Stimulated activated CD4-positive, alpha-beta T cell treated with anti-CD3 and anti-CD28 coated beads, TNF-alpha, amount 100 ng/mL, for 1 hour (primary cell): ENCODE measurements around the gene SFMBT1.
"Not testable (repeated sequence)": the region's sequence is repeated elsewhere in the genome, so short reads cannot be mapped to it uniquely, and the experiment has no call there.

Experiments used
- DNase-seq, 3 donors: peaks; one replicate each; pipeline ENCODE4 v3.0.0-alpha.2; 2020; ENCODE audit warnings: low read depth in 3 of 3, low spot score in 1 of 3

SFMBT1 gene

GRCh38 chr3:53073553-53074365 lies 27.9 kb upstream of the SFMBT1 start:
- no peak for DNase-seq

- DNase-seq, result peak; percentile 71 to 75 (median 73)
Observed at GRCh38 chr3:53072653-53073552, 27.0 kb upstream of the SFMBT1 start.

GRCh38 chr3:53071882-53072431 lies 26.1 kb upstream of the SFMBT1 start:
- no peak for DNase-seq

- no peak for DNase-seq
Observed at GRCh38 chr3:53069422-53070068, 23.7 kb upstream of the SFMBT1 start.

DNA sequence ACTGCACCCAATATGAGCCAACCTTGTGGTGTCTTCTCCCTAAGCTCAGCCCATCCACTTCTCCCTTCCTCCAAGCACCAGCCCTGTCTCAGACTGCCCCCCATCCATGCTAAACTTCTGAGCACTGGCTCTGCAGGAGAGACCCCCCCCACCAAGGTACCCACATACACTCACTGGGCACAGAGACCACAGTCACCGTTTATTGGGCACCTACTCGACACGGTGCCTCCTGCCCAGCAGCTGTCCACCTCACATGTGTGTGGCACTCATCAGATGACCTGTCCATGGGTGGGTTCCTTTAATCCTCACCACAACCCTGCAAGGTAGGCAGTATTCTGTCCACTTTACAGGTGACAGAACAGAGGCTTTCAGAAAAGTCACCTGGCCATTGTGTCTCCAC lies 22.3 kb upstream of the SFMBT1 start:
- no peak for DNase-seq

DNA sequence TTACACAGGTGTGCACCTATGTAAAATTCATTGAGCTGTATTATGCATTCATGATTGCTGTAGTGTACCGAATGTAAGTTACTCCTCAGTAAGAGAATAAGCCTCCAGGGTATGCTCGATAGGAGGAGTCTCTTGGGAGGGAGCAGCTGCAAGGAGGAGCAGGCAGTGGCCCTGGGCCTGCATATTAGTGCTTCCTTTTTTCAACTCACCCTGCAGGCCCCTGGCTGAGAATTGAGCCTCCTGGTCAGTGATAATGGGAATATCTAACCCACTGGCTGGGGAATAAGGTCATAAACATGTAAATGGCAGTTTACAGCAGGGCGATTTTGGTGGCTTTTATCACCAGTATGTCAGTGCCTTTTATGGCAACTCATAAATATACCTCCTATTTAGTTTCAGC lies 21.7 kb upstream of the SFMBT1 start:
- DNase-seq, result no peak

GRCh38 chr3:53065841-53066480 lies 20.1 kb upstream of the SFMBT1 start:
- DNase-seq, result no peak

DNA sequence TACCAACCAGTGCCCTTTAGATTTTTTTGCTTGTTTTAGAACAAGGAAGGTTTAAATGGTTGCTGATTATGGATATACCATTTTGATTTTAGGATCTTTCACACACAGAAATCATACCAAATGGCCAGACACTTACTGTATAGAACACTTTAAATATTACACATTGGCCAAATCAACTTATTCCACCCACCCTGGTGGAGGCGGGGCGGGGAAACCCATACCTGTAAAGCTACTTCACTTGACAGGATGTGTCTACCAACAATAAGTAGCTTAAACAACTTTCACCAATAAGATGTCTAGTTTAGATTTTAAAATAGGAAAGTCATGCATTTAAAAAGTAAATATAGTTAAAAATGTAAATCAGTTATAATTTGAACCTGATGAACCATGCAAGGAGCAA lies 17.0 kb upstream of the SFMBT1 start:
- no peak for DNase-seq

DNA sequence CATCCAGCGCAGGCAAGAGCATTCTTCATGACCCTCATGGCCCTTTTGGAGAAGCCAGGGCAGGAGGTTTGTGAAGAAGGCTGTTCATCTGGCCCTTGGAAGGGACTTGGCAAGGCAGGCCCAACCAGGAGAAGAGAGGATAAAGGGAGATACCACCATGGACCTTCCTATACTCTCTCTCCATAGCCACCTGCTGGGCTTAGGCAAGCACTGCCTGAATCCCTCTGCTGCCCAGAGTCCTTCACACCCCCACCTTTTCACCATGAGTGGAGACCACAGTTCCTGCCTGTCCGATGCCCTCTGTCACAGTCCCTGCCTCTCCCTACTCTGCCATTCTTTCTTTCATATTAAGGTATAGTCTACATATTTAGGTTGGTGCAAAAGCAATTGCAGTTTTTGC lies 10.6 kb upstream of the SFMBT1 start:
- DNase-seq, result no peak

GRCh38 chr3:53054233-53054632 lies 8.4 kb upstream of the SFMBT1 start:
- DNase-seq, result not testable (repeated sequence)

- no peak for DNase-seq
Observed at GRCh38 chr3:53051929-53052328, 6.1 kb upstream of the SFMBT1 start.

GRCh38 chr3:53049987-53050386 lies 4.1 kb upstream of the SFMBT1 start:
- DNase-seq, result no peak

DNA sequence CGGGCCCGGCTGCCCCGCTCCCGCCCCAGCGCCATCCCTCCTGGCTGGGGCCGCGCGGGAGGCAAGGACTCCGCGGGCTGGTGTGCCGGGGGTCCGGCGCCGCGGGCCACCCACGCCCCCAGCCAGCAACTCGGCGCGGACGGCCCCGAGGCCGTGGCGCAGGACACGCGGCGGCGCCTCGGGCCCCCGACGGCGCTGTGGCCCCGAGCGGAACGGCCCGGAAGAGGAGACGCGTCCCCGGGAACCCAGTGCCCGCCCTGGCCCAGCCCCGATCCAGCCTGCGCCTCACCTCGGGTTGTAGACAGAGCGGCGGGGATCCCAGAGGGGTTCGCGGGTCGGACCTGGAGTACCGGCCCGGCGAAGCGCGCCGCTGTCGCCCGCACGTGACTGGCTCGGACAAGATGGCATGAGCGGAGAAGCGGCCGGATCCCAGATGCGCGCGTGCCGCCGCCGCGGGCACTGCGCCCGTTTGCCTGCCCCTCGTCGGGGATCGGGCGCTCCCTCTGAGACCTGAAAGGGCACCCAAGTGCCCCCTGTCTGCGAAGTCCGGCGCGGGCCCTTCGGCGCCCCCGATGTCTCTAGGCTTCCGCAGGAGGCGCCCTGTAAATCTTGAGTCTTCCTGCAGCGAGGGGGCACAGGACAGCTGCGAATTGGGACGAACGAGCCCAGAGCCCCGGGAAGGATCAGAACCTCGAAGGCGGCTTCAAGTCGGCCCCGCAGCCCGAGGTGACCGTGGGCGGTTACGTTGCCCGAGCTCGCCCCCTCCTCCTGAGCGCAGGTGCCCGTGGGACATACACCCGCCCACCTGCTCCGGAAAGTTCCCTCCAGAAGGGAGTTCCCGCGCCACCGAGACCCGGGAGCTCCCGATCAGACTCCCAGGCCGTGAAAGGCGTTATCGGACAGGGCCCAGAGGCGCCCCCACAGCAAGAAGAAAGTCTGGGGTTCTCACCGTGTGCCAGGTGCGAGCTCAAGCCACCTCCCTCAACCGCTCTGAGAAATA lies 598 bp upstream of the SFMBT1 start:
- DNase-seq, result peak; percentile 20 to 36 (median 34)

DNA sequence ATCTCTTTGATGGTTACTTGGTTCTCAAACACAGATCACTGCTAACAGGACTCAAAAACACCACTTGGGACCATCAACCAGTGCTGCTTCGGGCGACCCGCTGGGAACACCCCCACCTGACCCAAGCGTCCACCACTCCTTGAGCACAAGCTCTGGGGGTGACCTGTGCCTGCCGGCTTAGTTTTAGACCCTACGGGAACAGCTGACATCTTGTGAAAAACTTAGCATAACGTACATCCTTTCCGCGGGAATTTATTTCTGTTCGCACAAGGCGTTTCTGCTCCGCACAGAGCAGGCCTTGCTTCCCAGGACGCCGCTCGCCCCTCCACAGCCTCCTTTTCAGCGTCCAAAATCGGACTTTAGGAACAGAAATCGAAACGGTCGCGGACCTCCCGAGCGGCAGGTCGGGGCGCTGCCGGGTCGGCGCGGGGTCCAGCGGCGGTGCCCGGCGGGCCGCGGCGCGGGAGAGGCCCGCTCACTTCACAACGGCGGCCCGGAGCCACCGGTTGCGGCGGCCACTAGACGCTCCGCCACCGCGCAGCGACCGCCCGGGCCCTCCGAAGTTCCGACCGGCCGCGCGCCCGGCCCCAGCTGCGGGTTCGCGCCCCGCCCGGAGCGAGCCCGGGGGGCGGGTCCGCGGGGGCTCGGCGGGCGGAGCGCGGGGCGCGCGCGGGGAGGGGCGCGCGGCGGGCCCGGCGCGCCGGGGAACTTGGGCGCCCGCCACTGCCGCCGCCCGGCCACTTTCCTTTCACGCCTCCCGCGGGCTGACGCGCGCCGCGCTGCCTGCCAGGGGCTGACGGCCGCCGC lies 959 bp downstream of the SFMBT1 start:
- DNase-seq, result peak; percentile 13 to 44 (median 32)

GRCh38 chr3:53044371-53044710 lies 1.5 kb downstream of the SFMBT1 start:
- DNase-seq, result no peak

DNA sequence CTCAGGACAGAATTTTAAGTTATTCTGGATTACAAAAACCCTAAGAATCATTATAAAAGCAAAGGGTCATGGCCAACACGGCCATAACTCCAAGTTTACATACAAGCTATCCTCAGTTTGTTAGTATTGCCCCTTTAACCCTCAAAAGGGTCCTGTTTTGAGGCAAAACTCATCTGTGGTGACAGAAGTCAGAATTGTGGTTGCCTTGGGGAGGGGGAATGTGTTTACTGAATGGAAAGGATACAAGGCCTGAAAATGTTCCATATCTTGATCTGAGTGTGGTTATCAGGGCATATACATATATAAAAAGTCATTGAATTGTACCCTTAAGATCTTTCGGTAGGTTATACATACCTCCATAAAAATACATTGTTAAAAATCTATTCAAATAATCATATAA lies 2.1 kb downstream of the SFMBT1 start:
- DNase-seq, result no peak

GRCh38 chr3:53042651-53043050 lies 3.2 kb downstream of the SFMBT1 start:
- DNase-seq, result no peak

DNA sequence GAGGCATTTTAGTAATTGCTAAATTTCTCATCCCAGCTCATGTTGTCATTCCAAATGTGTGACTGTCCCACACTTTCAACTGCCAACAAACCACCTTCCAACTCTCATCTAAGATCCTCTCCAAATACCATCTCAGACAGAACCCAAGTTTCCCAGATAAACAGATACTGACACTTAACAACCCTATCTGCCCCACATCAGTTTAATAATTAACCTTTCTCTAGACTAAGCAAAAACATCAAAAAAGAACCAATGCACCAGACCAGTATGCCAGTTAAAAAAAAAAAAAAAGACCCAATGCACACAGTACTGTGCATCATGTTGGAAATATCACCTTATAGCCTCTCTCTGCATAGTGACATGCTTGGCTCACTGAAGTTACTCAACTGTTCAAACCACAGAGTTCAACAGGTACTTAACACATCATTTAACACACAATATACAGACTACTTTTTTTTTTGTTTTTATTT lies 5.5 kb downstream of the SFMBT1 start:
- no peak for DNase-seq

DNA sequence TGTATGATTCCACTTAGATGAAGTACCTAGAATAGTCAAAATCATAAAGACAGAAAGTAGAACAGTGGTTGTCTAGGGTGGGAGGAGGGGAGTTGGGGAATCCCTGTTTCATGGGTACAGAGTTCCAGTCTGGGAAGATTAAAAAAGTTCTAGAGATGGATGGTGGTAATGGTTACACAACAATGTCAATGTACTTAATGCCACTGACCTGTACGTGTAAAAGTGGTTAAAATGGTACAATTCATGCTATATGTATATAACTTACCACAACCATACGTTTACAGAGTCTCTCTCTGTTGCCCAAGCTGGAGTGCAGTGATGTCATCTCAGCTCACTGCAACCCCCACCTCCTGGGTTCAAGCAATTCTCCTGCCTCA lies 6.5 kb downstream of the SFMBT1 start:
- no peak for DNase-seq
